Measurements from ENCODE around the gene GSE1.

The GSE1 gene

GRCh38 chr16:85574672-85575475, 38.2 kb upstream of the GSE1 start:
- no peak for DNase-seq

GRCh38 chr16:85575920-85576319, 37.2 kb upstream of the GSE1 start:
- no peak for DNase-seq

- DNase-seq = no peak
Measured at GRCh38 chr16:85576944-85577343, 36.2 kb upstream of the GSE1 start.

GRCh38 chr16:85577899-85578598, 35.1 kb upstream of the GSE1 start:
- no peak for DNase-seq

- no peak for DNase-seq
Measured at GRCh38 chr16:85578599-85578948, 34.5 kb upstream of the GSE1 start.

GRCh38 chr16:85579191-85579590, 33.9 kb upstream of the GSE1 start:
- DNase-seq = no peak

- DNase-seq = no peak
Measured at GRCh38 chr16:85579923-85580580, 33.1 kb upstream of the GSE1 start.

GRCh38 chr16:85580684-85581083, 32.4 kb upstream of the GSE1 start:
- DNase-seq = no peak

GRCh38 chr16:85582229-85582991, 30.7 kb upstream of the GSE1 start:
- DNase-seq = no peak

- DNase-seq = no peak
Measured at GRCh38 chr16:85583491-85584181, 29.5 kb upstream of the GSE1 start.

- DNase-seq = no peak
Measured at GRCh38 chr16:85584267-85584666, 28.9 kb upstream of the GSE1 start.

- DNase-seq = no peak
Measured at GRCh38 chr16:85584819-85585282, 28.3 kb upstream of the GSE1 start.

GRCh38 chr16:85585711-85586110, 27.4 kb upstream of the GSE1 start:
- no peak for DNase-seq

GRCh38 chr16:85586380-85587104, 26.6 kb upstream of the GSE1 start:
- DNase-seq = no peak

GRCh38 chr16:85587762-85588556, 25.2 kb upstream of the GSE1 start:
- DNase-seq = no peak

GRCh38 chr16:85588562-85589503, 24.3 kb upstream of the GSE1 start:
- no peak for DNase-seq

- DNase-seq = no peak
Measured at GRCh38 chr16:85589688-85590505, 23.2 kb upstream of the GSE1 start.

- no peak for DNase-seq
Measured at GRCh38 chr16:85590506-85590832, 22.7 kb upstream of the GSE1 start.

- DNase-seq = no peak
Measured at GRCh38 chr16:85591381-85591780, 21.7 kb upstream of the GSE1 start.

All from activated CD4-positive, alpha-beta T cell treated with anti-CD3 and anti-CD28 coated beads, Interleukin-2, amount 50 U/mL, for 1 hour (primary cell).